ENCODE results near the gene LDB2. TPM values are rescaled to one million over a fixed set of nuclear protein-coding genes. Genes with fewer than 3 reads are reported as not detected.
A peak's percentile ranks its signal among the peaks of the same experiment; 100 is the strongest.

LDB2 gene
- total RNA-seq: 18.8 and 21.8 TPM in 2 replicates

GRCh38 chr4:16897991-16898827, at the start of gene LDB2:
TSS of gene LDB2 (minus strand) at chr4:16898645.
- TF ChIP-seq, protein P1, sequence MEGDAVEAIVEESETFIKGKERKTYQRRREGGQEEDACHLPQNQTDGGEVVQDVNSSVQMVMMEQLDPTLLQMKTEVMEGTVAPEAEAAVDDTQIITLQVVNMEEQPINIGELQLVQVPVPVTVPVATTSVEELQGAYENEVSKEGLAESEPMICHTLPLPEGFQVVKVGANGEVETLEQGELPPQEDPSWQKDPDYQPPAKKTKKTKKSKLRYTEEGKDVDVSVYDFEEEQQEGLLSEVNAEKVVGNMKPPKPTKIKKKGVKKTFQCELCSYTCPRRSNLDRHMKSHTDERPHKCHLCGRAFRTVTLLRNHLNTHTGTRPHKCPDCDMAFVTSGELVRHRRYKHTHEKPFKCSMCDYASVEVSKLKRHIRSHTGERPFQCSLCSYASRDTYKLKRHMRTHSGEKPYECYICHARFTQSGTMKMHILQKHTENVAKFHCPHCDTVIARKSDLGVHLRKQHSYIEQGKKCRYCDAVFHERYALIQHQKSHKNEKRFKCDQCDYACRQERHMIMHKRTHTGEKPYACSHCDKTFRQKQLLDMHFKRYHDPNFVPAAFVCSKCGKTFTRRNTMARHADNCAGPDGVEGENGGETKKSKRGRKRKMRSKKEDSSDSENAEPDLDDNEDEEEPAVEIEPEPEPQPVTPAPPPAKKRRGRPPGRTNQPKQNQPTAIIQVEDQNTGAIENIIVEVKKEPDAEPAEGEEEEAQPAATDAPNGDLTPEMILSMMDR (IDR thresholded peaks at IDR 0.05; ENCODE audit: extremely low read depth, low read depth, low read length): no peak
- Histone ChIP-seq H3K4me1 (ENCODE audit: insufficient read depth, low read length) (peaks cover 39% of the 10 kb centered on the region), H3K79me2 (ENCODE audit: insufficient read depth, low read length) (peaks cover 44% of the 10 kb centered on the region), H3K4me2 (ENCODE audit: insufficient read depth, low read length) (peak within 1 kb of the TSS; percentile 94), H3K36me3 (ENCODE audit: insufficient read depth, low read length) (no peaks in the 10 kb centered on the region), H3K27ac (ENCODE audit: low read depth, low read length) (peak within 1 kb of the TSS; percentile 78), H3K27me3 (ENCODE audit: insufficient read depth, low read length) (no peaks in the 10 kb centered on the region), H3K9me3 (ENCODE audit: low read depth, low read length) (no peaks in the 10 kb centered on the region), H2AFZ (ENCODE audit: low read length) (peak within 1 kb of the TSS; percentile 91), H3K4me3 (ENCODE audit: insufficient read depth, low read length) (peak within 1 kb of the TSS; percentile 79), H4K20me1 (ENCODE audit: insufficient read depth, low read length) (no peaks in the 10 kb centered on the region)
- DNase-seq (ENCODE audit: insufficient read length, low spot score, missing footprints): no peak

GRCh38 chr4:16942491-16942890, 44.0 kb upstream of the LDB2 start:
- H3K36me3 ChIP-seq (ENCODE audit: insufficient read depth, low read length): no peaks in the 10 kb centered on the region
- H3K79me2 ChIP-seq (ENCODE audit: insufficient read depth, low read length): no peaks in the 10 kb centered on the region
- no peaks in the 10 kb centered on the region for H4K20me1 ChIP-seq (ENCODE audit: insufficient read depth, low read length)
- H3K27ac ChIP-seq (ENCODE audit: low read depth, low read length): no peak overlapping the region
- H3K9me3 ChIP-seq (ENCODE audit: low read depth, low read length): no peaks in the 10 kb centered on the region
- no peaks in the 10 kb centered on the region for H3K27me3 ChIP-seq (ENCODE audit: insufficient read depth, low read length)
- H3K4me2 ChIP-seq (ENCODE audit: insufficient read depth, low read length): no peak overlapping the region
- no peak overlapping the region for H2AFZ ChIP-seq (ENCODE audit: low read length)
- TF ChIP-seq, protein P1 (IDR thresholded peaks at IDR 0.05; ENCODE audit: extremely low read depth, low read depth, low read length): no peak
- peak; percentile 26 for DNase-seq (ENCODE audit: insufficient read length, low spot score, missing footprints)
- no peaks in the 10 kb centered on the region for H3K4me1 ChIP-seq (ENCODE audit: insufficient read depth, low read length)
- no peak overlapping the region for H3K4me3 ChIP-seq (ENCODE audit: insufficient read depth, low read length)

- no peaks in the 10 kb centered on the region for H3K27me3 ChIP-seq (ENCODE audit: insufficient read depth, low read length)
- H4K20me1 ChIP-seq (ENCODE audit: insufficient read depth, low read length): no peaks in the 10 kb centered on the region
- TF ChIP-seq, protein P1 (IDR thresholded peaks at IDR 0.05; ENCODE audit: extremely low read depth, low read depth, low read length): no peak
- no peaks in the 10 kb centered on the region for H3K9me3 ChIP-seq (ENCODE audit: low read depth, low read length)
- H3K36me3 ChIP-seq (ENCODE audit: insufficient read depth, low read length): no peaks in the 10 kb centered on the region
- DNase-seq (ENCODE audit: insufficient read length, low spot score, missing footprints): no peak
- H3K79me2 ChIP-seq (ENCODE audit: insufficient read depth, low read length): no peaks in the 10 kb centered on the region
- H3K4me2 ChIP-seq (ENCODE audit: insufficient read depth, low read length): no peak overlapping the region
- no peak overlapping the region for H3K27ac ChIP-seq (ENCODE audit: low read depth, low read length)
- no peaks in the 10 kb centered on the region for H3K4me1 ChIP-seq (ENCODE audit: insufficient read depth, low read length)
- H2AFZ ChIP-seq (ENCODE audit: low read length): no peak overlapping the region
- no peak overlapping the region for H3K4me3 ChIP-seq (ENCODE audit: insufficient read depth, low read length)
Measured at GRCh38 chr4:16939178-16939577, 40.7 kb upstream of the LDB2 start.

DNA sequence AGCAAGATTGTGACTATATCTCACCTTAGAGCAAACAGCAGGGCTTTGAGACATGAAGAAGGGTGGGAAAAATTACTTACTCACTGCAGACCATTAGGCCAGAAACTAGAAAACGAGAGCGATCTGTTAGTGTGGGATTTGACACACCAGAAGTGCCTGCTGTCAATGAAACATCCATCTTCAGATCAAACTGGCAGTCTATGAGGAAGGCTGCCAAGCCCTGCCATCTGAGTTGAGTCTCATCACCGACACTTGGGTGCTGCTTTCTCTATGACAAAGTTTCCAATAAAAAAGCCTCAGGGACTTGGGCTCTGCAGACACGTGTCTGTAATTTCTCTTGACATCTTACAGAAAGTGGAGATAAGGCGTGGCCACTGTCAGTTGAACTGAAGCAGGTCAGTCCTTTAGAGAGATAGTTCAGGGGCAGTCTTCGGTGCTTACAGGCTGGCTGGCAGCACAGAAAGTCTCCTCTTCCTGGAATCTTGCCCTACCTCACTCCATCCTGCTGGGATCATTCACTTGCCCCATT, 40.1 kb upstream of the LDB2 start:
- Histone ChIP-seq H3K9me3 (ENCODE audit: low read depth, low read length) (no peaks in the 10 kb centered on the region), H3K79me2 (ENCODE audit: insufficient read depth, low read length) (no peaks in the 10 kb centered on the region), H2AFZ (ENCODE audit: low read length) (no peak overlapping the region), H4K20me1 (ENCODE audit: insufficient read depth, low read length) (no peaks in the 10 kb centered on the region), H3K4me3 (ENCODE audit: insufficient read depth, low read length) (no peak overlapping the region), H3K36me3 (ENCODE audit: insufficient read depth, low read length) (no peaks in the 10 kb centered on the region), H3K27me3 (ENCODE audit: insufficient read depth, low read length) (no peaks in the 10 kb centered on the region), H3K4me1 (ENCODE audit: insufficient read depth, low read length) (no peaks in the 10 kb centered on the region), H3K4me2 (ENCODE audit: insufficient read depth, low read length) (no peak overlapping the region), H3K27ac (ENCODE audit: low read depth, low read length) (no peak overlapping the region)
- no peak for DNase-seq (ENCODE audit: insufficient read length, low spot score, missing footprints)
- TF ChIP-seq, protein P1 (IDR thresholded peaks at IDR 0.05; ENCODE audit: extremely low read depth, low read depth, low read length): no peak

Data from osteoblast (primary cell).